H1 (cell line): ENCODE results near the gene PGM1.

Source experiments
- GABPA ChIP-seq: IDR thresholded peaks from 2 replicates; pipeline ENCODE4 v1.6.1; 2011; ENCODE audit warnings: mild to moderate bottlenecking, low read length, moderate library complexity, borderline replicate concordance; ENCODE audit not compliant: insufficient read depth
- POLR2A ChIP-seq, 2 experiments: IDR thresholded peaks; 1 replicate in 1 of 2; 2 replicates in 1 of 2; pipeline ENCODE4 v1.6.1; 2011; ENCODE audit warnings: low read depth in 2 of 2, low read length in 2 of 2, mild to moderate bottlenecking in 2 of 2; ENCODE audit errors: control extremely low read depth in 1 of 2
- POLR2AphosphoS5 ChIP-seq: IDR thresholded peaks from 2 replicates; pipeline ENCODE4 v1.6.1; 2011; ENCODE audit warnings: low read depth, low read length
- SIN3A ChIP-seq, 2 experiments: IDR thresholded peaks in 1 of 2; conservative IDR thresholded peaks in 1 of 2; 2 replicates each; pipeline ENCODE4 v1.6.1; 2011 to 2012; ENCODE audit warnings: low read length in 2 of 2, improper control_type of control experiment in 1 of 2, low read depth in 1 of 2, mild to moderate bottlenecking in 1 of 2
- YY1 ChIP-seq: IDR thresholded peaks from 2 replicates; pipeline ENCODE4 v1.6.1; 2011; ENCODE audit warnings: low read depth, mild to moderate bottlenecking, low read length
- TF ChIP-seq, protein P1 (sequence below), 3 experiments: IDR thresholded peaks; 1 replicate in 2 of 3; 2 replicates in 1 of 3; pipeline versions ENCODE4 v1.5.1 to v1.6.1; 2011; ENCODE audit warnings: low read length in 3 of 3, mild to moderate bottlenecking in 3 of 3, inconsistent platforms in 2 of 3, low read depth in 1 of 3, moderate library complexity in 1 of 3; ENCODE audit not compliant: insufficient read depth in 1 of 3; ENCODE audit errors: control extremely low read depth in 1 of 3

DNA sequence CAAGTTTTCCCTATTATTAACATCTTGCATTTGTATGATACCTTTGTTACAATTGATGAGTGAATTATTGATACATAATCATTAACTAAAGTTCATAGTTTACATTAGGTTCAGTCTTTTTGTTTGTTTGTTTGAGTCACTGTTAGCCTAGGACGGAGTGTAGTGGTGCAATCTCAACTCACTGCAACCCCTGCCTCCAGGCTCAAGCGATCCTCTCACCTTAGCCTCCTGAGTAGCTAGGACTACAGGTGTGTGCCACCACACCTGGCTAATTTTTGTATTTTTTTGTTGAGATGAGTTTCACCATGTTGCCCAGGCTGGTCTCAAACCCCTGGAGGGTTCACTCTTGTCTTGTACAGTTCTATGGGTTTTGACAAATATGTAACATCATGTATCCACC, 33.9 kb upstream of the PGM1 start:
- TF ChIP-seq SIN3A (conservative IDR thresholded peaks at IDR 0.05 in 1 of 2, IDR thresholded peaks at IDR 0.05 in 1 of 2; ENCODE audit: low read depth in 1 of 2, low read length in 2 of 2) (no peak), YY1 (no peak), GABPA (no peak), POLR2AphosphoS5 (no peak), POLR2A (IDR thresholded peaks at IDR 0.05; ENCODE audit: control extremely low read depth in 1 of 2, low read depth in 2 of 2, low read length in 2 of 2) (no peak)
- TF ChIP-seq, protein P1, sequence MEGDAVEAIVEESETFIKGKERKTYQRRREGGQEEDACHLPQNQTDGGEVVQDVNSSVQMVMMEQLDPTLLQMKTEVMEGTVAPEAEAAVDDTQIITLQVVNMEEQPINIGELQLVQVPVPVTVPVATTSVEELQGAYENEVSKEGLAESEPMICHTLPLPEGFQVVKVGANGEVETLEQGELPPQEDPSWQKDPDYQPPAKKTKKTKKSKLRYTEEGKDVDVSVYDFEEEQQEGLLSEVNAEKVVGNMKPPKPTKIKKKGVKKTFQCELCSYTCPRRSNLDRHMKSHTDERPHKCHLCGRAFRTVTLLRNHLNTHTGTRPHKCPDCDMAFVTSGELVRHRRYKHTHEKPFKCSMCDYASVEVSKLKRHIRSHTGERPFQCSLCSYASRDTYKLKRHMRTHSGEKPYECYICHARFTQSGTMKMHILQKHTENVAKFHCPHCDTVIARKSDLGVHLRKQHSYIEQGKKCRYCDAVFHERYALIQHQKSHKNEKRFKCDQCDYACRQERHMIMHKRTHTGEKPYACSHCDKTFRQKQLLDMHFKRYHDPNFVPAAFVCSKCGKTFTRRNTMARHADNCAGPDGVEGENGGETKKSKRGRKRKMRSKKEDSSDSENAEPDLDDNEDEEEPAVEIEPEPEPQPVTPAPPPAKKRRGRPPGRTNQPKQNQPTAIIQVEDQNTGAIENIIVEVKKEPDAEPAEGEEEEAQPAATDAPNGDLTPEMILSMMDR (IDR thresholded peaks at IDR 0.05; ENCODE audit: control extremely low read depth in 1 of 3, insufficient read depth in 1 of 3, low read depth in 1 of 3, low read length in 3 of 3), result no peak
